GM21367 (cell line): ENCODE measurements around the gene VANGL1.

Source experiments
- ATAC-seq: cut with Tn5 transposase; IDR thresholded peaks from one replicate; pipeline ENCODE4 v1.9.1; 2021; ENCODE audit not compliant: unreplicated experiment

VANGL1 gene

GRCh38 chr1:115728341-115728740 is 86.6 kb downstream of the VANGL1 start:
- ATAC-seq, result no peak

- ATAC-seq, result peak; percentile 97
Measured at GRCh38 chr1:115729756-115730155, 88.0 kb downstream of the VANGL1 start.

GRCh38 chr1:115732316-115732715 is 90.5 kb downstream of the VANGL1 start:
- ATAC-seq, result no peak

- no peak for ATAC-seq
Measured at GRCh38 chr1:115740811-115741210, 99.0 kb downstream of the VANGL1 start.

- ATAC-seq, result no peak
Measured at GRCh38 chr1:115744646-115745275, 103.0 kb downstream of the VANGL1 start.

- ATAC-seq, result no peak
Measured at GRCh38 chr1:115746021-115746690, 104.4 kb downstream of the VANGL1 start.
